ENCODE measurements around the gene PTPRN2.

The PTPRN2 gene

GRCh38 chr7:158449266-158449665 is 138.4 kb downstream of the PTPRN2 start:
- H3K4me3 Mint-ChIP-seq, result no peak overlapping the region

DNA sequence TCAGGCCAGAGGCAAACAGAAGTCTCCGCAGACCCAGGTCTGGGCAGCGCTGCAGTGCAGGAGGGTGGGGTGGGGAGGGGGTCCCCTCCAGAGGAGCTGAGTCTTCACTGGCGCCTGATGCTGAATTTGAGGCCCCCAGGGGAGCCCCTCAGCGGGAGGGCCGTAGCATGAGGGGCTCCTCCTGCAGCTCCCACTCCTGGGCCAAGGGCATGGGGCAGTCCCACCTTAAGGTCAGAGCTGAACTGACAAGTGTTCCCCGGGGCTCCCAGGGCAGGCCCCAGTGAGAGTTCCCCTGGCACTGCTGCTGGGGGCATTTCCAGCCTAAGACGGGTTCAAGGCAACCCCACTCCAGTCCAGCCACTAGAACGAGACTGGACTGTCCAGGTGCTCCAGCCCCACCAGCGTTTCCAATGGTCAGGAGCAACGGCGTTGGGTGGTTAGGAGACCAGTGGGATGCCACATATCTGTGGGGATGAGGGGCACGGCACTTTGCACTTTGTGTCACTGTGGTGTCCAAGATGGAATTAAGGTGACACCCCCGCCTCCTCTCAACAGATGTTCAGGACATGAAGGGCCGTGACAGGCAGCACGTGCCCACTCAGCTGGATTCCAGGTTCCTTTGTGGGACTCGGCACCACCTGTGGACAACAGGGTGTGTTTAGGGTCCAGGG is 139.1 kb downstream of the PTPRN2 start:
- no peak overlapping the region for H3K4me3 Mint-ChIP-seq
- no peaks in the 10 kb centered on the region for H3K9me3 Mint-ChIP-seq
- no peak for DNase-seq
- peaks cover 3% of the 10 kb centered on the region for H3K27me3 Mint-ChIP-seq
- no peaks in the 10 kb centered on the region for H3K4me1 Mint-ChIP-seq (ENCODE audit: low read depth)
- H3K36me3 Mint-ChIP-seq (ENCODE audit: low read depth), result no peaks in the 10 kb centered on the region
- no peak overlapping the region for H3K27ac Mint-ChIP-seq

More at GRCh38 chr7:158449266-158449665, 138.4 kb downstream of the PTPRN2 start:
- no peak for DNase-seq
- Mint-ChIP-seq H3K36me3 (ENCODE audit: low read depth) (no peaks in the 10 kb centered on the region), H3K27ac (no peak overlapping the region), H3K9me3 (no peaks in the 10 kb centered on the region), H3K27me3 (peaks cover 2% of the 10 kb centered on the region), H3K4me1 (ENCODE audit: low read depth) (no peaks in the 10 kb centered on the region)

DNA sequence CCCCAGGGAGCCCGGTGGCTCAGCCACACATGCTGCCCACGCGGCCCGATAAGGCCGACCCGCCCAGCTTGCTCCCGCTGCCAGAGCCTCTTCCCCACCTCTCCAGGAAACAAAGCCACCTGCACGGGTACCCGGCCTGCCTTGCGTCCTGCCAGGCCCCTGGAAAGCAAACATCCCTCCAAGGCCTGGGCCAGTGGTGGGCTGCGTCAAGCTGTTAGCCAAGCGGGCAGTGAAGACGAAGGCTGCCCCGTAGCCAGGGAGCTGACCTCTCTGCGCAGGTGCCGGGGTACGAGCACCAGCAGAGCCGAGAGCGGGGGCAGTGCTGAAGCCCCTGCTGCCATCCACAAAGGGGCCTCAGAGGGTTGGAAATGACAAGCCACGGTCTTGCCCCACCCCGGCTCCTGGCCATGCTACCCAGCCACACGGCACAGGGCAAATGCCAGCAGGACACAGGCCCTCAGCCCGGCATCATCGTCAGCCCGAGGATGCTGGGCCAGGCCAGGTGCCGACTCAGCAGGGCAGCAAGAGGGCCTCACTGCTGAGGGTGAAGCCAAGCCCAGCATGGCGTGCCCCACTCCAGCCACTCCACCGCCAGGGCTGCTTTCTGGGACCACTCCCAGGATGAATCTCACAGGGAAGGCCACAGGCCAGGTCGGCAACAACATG is 140.0 kb downstream of the PTPRN2 start:
- H3K4me3 Mint-ChIP-seq, result no peak overlapping the region
- no peaks in the 10 kb centered on the region for H3K4me1 Mint-ChIP-seq (ENCODE audit: low read depth)
- peaks cover 3% of the 10 kb centered on the region for H3K27me3 Mint-ChIP-seq
- H3K27ac Mint-ChIP-seq, result no peak overlapping the region
- H3K36me3 Mint-ChIP-seq (ENCODE audit: low read depth), result no peaks in the 10 kb centered on the region
- H3K9me3 Mint-ChIP-seq, result no peaks in the 10 kb centered on the region
- DNase-seq, result no peak

GRCh38 chr7:158447151-158447505 is 140.5 kb downstream of the PTPRN2 start:
- H3K4me1 Mint-ChIP-seq (ENCODE audit: low read depth), result no peaks in the 10 kb centered on the region
- H3K27me3 Mint-ChIP-seq, result peaks cover 3% of the 10 kb centered on the region
- H3K4me3 Mint-ChIP-seq, result no peak overlapping the region
- H3K36me3 Mint-ChIP-seq (ENCODE audit: low read depth), result no peaks in the 10 kb centered on the region
- no peak for DNase-seq
- no peak overlapping the region for H3K27ac Mint-ChIP-seq
- no peaks in the 10 kb centered on the region for H3K9me3 Mint-ChIP-seq

DNA sequence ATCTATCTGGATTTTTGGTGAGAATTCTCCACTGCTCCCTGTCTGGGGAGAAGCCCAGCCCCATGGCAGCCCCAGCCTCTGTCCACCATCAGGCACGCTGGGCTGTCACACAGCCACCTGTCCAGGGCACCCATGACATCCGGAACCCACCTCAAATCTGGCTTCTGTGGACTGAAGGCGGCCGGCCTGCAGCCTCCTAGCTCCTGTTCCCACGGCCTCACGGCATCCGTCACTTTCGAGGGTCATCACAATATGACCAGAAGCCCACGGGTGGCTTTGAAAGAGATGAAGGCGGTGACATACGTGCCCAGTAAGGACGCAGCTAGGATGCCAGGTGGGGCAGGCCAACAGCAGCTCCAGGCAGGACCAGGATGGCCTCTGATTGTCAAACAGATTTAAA is 140.9 kb downstream of the PTPRN2 start:
- Mint-ChIP-seq H3K4me1 (ENCODE audit: low read depth) (no peaks in the 10 kb centered on the region), H3K27me3 (peaks cover 3% of the 10 kb centered on the region), H3K4me3 (no peak overlapping the region), H3K9me3 (no peaks in the 10 kb centered on the region), H3K36me3 (ENCODE audit: low read depth) (no peaks in the 10 kb centered on the region), H3K27ac (no peak overlapping the region)
- DNase-seq, result no peak

DNA sequence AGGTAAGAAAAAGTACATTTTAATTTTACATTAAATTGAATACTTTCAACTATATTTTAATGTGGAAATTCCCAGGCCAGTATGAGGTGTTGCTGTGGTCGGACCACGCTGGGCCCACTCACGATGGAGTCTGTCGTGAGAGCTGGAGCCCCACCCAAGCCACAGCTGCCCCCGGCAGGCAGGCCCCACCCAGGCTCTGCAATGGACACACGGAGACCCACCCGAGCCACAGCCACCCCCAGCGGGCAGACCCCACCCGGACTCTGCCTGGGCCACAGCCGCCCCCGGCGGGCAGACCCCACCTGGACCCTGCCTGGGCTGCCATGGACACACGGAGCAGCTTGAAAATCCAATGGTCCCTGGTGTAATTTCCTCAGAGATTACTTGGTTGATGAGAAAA is 141.3 kb downstream of the PTPRN2 start:
- Mint-ChIP-seq H3K27me3 (peaks cover 3% of the 10 kb centered on the region), H3K27ac (no peak overlapping the region), H3K4me1 (ENCODE audit: low read depth) (no peaks in the 10 kb centered on the region), H3K4me3 (no peak overlapping the region), H3K9me3 (peaks cover 3% of the 10 kb centered on the region), H3K36me3 (ENCODE audit: low read depth) (no peaks in the 10 kb centered on the region)
- no peak for DNase-seq

DNA sequence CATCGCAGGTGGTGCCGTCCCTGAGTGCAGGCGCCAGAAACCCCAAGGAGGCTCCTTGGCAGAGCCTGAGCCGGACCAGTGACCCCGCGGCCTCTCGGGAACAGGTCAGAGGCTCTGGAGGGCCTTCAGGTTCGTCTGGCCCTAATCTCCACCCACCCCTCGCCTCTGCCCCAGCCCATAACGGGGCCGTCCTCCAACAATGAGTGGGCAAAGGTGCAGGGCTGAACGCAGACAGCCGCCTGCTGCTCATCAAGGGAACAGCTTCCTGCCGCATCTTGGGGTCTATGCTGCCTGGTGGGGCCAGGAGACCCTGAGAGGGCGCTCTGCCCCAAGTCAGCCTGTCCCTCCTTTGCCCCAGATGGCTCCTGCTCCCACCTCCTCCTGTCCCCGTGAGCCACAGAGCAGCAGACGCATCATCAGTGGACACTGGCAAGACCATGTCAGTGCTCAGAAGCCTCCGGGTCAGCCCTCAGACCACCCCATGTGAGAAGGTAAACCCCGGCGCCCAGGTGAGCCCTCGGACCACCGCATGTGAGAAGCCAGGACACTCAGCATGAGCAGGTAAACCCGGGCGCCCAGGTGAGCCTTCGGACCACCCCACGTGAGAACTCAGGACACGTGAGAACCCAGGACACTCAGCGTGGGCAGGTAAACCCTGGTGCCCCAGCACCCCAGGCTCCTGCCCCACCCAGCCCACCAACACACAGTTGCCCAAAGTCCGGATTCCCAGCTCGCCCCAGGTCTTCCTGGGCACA is 142.0 kb downstream of the PTPRN2 start:
- Mint-ChIP-seq H3K36me3 (ENCODE audit: low read depth) (no peaks in the 10 kb centered on the region), H3K27me3 (peaks cover 3% of the 10 kb centered on the region), H3K9me3 (peaks cover 7% of the 10 kb centered on the region), H3K4me3 (no peak overlapping the region), H3K27ac (no peak overlapping the region), H3K4me1 (ENCODE audit: low read depth) (no peaks in the 10 kb centered on the region)
- DNase-seq, result no peak

GRCh38 chr7:158444501-158445420 is 142.9 kb downstream of the PTPRN2 start:
- no peaks in the 10 kb centered on the region for H3K4me1 Mint-ChIP-seq (ENCODE audit: low read depth)
- H3K9me3 Mint-ChIP-seq, result peaks cover 7% of the 10 kb centered on the region
- no peak for DNase-seq
- peaks cover 3% of the 10 kb centered on the region for H3K27me3 Mint-ChIP-seq
- H3K4me3 Mint-ChIP-seq, result no peak overlapping the region
- H3K36me3 Mint-ChIP-seq (ENCODE audit: low read depth), result no peaks in the 10 kb centered on the region
- H3K27ac Mint-ChIP-seq, result no peak overlapping the region

GRCh38 chr7:158443688-158444483 is 143.7 kb downstream of the PTPRN2 start:
- H3K4me3 Mint-ChIP-seq, result no peak overlapping the region
- peaks cover 7% of the 10 kb centered on the region for H3K27me3 Mint-ChIP-seq
- no peak for DNase-seq
- H3K9me3 Mint-ChIP-seq, result peaks cover 7% of the 10 kb centered on the region
- H3K27ac Mint-ChIP-seq, result no peak overlapping the region
- no peaks in the 10 kb centered on the region for H3K36me3 Mint-ChIP-seq (ENCODE audit: low read depth)
- no peaks in the 10 kb centered on the region for H3K4me1 Mint-ChIP-seq (ENCODE audit: low read depth)

DNA sequence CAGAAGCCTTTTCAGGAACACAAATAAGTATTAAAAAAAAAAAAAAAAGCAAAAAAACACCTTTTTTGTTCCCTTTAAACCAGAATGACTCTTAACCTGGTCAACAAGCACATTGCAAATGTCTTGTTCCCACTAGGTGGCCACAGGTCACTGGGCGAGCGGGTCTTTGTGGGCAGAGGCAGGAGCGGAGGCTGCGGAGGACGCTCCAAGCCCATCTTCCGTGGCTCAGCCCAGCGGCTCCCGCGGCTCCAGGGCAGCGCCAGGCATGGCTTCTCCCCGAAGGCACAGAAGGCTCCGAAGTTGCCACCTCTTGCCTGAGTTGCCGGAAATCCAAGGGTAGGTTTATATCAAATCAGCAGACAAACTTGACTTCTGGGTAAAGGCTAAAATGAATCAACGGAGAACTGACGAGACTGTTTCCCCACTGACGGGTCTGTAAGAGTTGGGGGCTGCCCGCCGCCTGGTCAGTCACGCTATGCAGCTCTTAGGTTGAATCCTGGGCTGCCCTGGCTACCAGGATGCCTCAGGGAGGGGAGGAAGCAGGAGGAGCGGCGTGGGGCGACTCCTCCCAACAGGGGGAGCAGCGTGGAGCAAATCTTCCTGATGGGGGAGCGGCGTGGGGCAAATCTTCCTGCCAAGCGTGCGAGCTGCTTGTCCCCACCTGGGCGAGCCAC is 144.5 kb downstream of the PTPRN2 start:
- DNase-seq, result no peak
- Mint-ChIP-seq H3K27me3 (peaks cover 10% of the 10 kb centered on the region), H3K27ac (no peak overlapping the region), H3K36me3 (ENCODE audit: low read depth) (no peaks in the 10 kb centered on the region), H3K9me3 (peaks cover 7% of the 10 kb centered on the region), H3K4me1 (ENCODE audit: low read depth) (no peaks in the 10 kb centered on the region), H3K4me3 (no peak overlapping the region)

GRCh38 chr7:158442260-158442659 is 145.4 kb downstream of the PTPRN2 start:
- no peaks in the 10 kb centered on the region for H3K36me3 Mint-ChIP-seq (ENCODE audit: low read depth)
- peaks cover 12% of the 10 kb centered on the region for H3K27me3 Mint-ChIP-seq
- no peak overlapping the region for H3K4me3 Mint-ChIP-seq
- no peaks in the 10 kb centered on the region for H3K4me1 Mint-ChIP-seq (ENCODE audit: low read depth)
- H3K27ac Mint-ChIP-seq, result no peak overlapping the region
- DNase-seq, result no peak
- H3K9me3 Mint-ChIP-seq, result peaks cover 7% of the 10 kb centered on the region

- Mint-ChIP-seq H3K4me3 (no peak overlapping the region), H3K27ac (no peak overlapping the region), H3K9me3 (peaks cover 7% of the 10 kb centered on the region), H3K36me3 (ENCODE audit: low read depth) (no peaks in the 10 kb centered on the region), H3K4me1 (ENCODE audit: low read depth) (no peaks in the 10 kb centered on the region), H3K27me3 (peaks cover 26% of the 10 kb centered on the region)
- DNase-seq, result no peak
Measured at GRCh38 chr7:158439035-158439434, 148.6 kb downstream of the PTPRN2 start.

Measured in activated T-cell treated with anti-CD3 and anti-CD28 coated beads, Interleukin-2, amount 50 U/mL, for 24 hours (primary cell).